Activated naive CD4-positive, alpha-beta T cell treated with anti-CD3 and anti-CD28 coated beads, Interleukin-2, amount 10 ng/mL, durations not matched to agents 7 days and 5 days (primary cell): ENCODE measurements around the gene TSHZ2.
"Not testable (repeated sequence)": the region's sequence is repeated elsewhere in the genome, so short reads cannot be mapped to it uniquely, and the experiment has no call there.

Experiments
- CTCF ChIA-PET: fragments of 350-600 bp; sonication (Branson Sonifier 250); formaldehyde crosslinking; loops from one replicate; lab custom pipeline; 2021; ENCODE audit warnings: antibody characterized with exemption; lab: Charles Lee
- DNase-seq: peaks from one replicate; pipeline ENCODE4 v3.0.0-alpha.2; 2020
- H3K27ac Mint-ChIP-seq: one replicate; pipeline ENCODE4 v1.8.0; 2021; ENCODE audit warnings: mild to moderate bottlenecking, moderate library complexity, mixed read lengths
- H3K27me3 Mint-ChIP-seq: one replicate; pipeline ENCODE4 v1.8.0; 2021; ENCODE audit warnings: mild to moderate bottlenecking, mixed read lengths
- H3K36me3 Mint-ChIP-seq: one replicate; pipeline ENCODE4 v1.8.0; 2021; ENCODE audit warnings: mixed read lengths
- H3K4me1 Mint-ChIP-seq: one replicate; pipeline ENCODE4 v1.8.0; 2021; ENCODE audit warnings: mixed read lengths
- H3K4me3 Mint-ChIP-seq: one replicate; pipeline ENCODE4 v1.8.0; 2021; ENCODE audit warnings: mild to moderate bottlenecking, moderate library complexity, mixed read lengths
- H3K9me3 Mint-ChIP-seq: one replicate; pipeline ENCODE4 v1.8.0; 2021; ENCODE audit warnings: mixed read lengths

TSHZ2 gene

DNA sequence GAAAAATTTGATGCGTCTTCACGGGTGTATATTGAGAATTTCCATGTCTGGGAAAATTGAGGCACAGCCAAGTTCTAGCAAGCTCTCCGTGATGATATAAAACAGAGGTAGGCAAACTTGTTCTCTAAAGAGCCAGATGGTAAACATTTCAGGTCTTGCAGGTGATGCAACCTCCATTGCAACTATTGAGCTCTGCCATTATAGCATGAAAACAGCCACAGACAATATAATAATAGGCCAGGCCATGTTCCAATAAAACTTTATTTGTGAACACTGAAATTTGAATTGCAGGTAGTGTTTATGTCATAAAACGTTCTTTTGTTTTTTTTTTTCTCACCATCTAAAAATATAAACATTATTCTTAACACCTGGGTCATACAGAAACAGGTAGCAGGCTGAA, 453.3 kb downstream of the TSHZ2 start:
- CTCF ChIA-PET: no interaction called here

DNA sequence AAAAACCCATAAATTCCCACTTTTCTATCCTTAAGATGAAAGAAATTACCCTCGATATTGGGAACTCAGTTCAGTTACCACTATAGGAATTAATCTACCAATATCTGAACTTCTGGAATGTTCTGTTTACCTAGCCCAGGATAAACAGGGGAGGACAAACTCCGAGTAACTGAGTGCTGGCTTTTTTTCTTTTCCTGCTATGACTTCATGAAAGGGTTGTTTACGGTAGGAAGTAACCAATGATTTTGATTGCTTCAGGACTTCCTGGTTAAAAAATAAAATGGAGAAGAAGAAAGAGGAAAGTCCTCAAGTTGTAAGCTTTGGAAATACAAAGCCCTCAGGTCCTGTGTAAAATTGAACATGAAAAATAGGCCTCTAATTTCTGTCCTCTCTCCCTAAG, 453.8 kb downstream of the TSHZ2 start:
- Mint-ChIP-seq H3K4me3 (no peak overlapping the region), H3K27ac (no peak overlapping the region), H3K27me3 (no peaks in the 10 kb centered on the region), H3K9me3 (peaks cover 3% of the 10 kb centered on the region), H3K36me3 (peaks cover 2% of the 10 kb centered on the region), H3K4me1 (peaks cover 2% of the 10 kb centered on the region)
- CTCF ChIA-PET: no interaction called here
- no peak for DNase-seq

More for the DNA sequence above, 453.3 kb downstream of the TSHZ2 start:
- no peak overlapping the region for H3K4me3 Mint-ChIP-seq
- peaks cover 2% of the 10 kb centered on the region for H3K4me1 Mint-ChIP-seq
- no peak overlapping the region for H3K27ac Mint-ChIP-seq
- H3K27me3 Mint-ChIP-seq: no peaks in the 10 kb centered on the region
- DNase-seq: no peak
- peaks cover 2% of the 10 kb centered on the region for H3K36me3 Mint-ChIP-seq
- peaks cover 3% of the 10 kb centered on the region for H3K9me3 Mint-ChIP-seq

- Mint-ChIP-seq H3K36me3 (peaks cover 2% of the 10 kb centered on the region), H3K27ac (no peak overlapping the region), H3K9me3 (peaks cover 3% of the 10 kb centered on the region), H3K4me3 (no peak overlapping the region), H3K27me3 (no peaks in the 10 kb centered on the region), H3K4me1 (peaks cover 2% of the 10 kb centered on the region)
- DNase-seq: no peak
- CTCF ChIA-PET: no interaction called here
Measured at GRCh38 chr20:53426766-53427312, 454.7 kb downstream of the TSHZ2 start.

GRCh38 chr20:53427951-53428350, 455.8 kb downstream of the TSHZ2 start:
- Mint-ChIP-seq H3K27ac (no peak overlapping the region), H3K36me3 (peaks cover 2% of the 10 kb centered on the region), H3K4me3 (no peak overlapping the region), H3K4me1 (peaks cover 2% of the 10 kb centered on the region), H3K27me3 (no peaks in the 10 kb centered on the region), H3K9me3 (peaks cover 3% of the 10 kb centered on the region)
- CTCF ChIA-PET: no interaction called here
- DNase-seq: no peak

- Mint-ChIP-seq H3K27me3 (no peaks in the 10 kb centered on the region), H3K4me3 (no peak overlapping the region), H3K36me3 (peaks cover 2% of the 10 kb centered on the region), H3K4me1 (peaks cover 2% of the 10 kb centered on the region), H3K9me3 (peaks cover 3% of the 10 kb centered on the region), H3K27ac (no peak overlapping the region)
- CTCF ChIA-PET: no interaction called here
- no peak for DNase-seq
Measured at GRCh38 chr20:53428588-53428987, 456.4 kb downstream of the TSHZ2 start.

GRCh38 chr20:53428996-53429395, 456.8 kb downstream of the TSHZ2 start:
- Mint-ChIP-seq H3K9me3 (peaks cover 3% of the 10 kb centered on the region), H3K27me3 (no peaks in the 10 kb centered on the region), H3K36me3 (peaks cover 2% of the 10 kb centered on the region), H3K4me1 (peaks cover 2% of the 10 kb centered on the region), H3K27ac (no peak overlapping the region), H3K4me3 (no peak overlapping the region)
- DNase-seq: no peak
- CTCF ChIA-PET: no interaction called here

DNA sequence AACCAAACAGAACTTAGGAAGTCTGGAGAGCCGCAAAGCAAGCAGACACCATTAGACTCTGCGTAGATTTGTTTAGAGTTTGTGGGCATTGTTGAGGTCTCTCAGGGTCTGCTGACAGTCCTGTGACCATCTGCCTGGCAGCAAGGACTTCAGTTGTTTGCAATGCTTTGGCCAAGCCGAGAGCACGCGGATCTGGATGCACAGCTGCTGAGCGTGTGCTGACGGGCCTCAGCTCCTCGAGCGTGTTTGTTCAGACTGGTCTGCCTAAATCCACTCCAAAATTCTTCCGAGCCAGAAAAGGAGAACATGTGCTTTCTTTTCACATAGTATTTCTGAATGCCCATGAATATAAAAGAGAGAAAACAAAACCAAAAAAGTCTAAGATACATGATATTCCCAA, 462.5 kb downstream of the TSHZ2 start:
- DNase-seq: no peak
- Mint-ChIP-seq H3K36me3 (no peaks in the 10 kb centered on the region), H3K27me3 (no peaks in the 10 kb centered on the region), H3K27ac (no peak overlapping the region), H3K9me3 (peaks cover 3% of the 10 kb centered on the region), H3K4me1 (no peaks in the 10 kb centered on the region), H3K4me3 (no peak overlapping the region)
- CTCF ChIA-PET: no interaction called here

GRCh38 chr20:53436927-53437326, 464.8 kb downstream of the TSHZ2 start:
- H3K9me3 Mint-ChIP-seq, H3K4me1 Mint-ChIP-seq, H3K27ac Mint-ChIP-seq, CTCF ChIA-PET, H3K4me3 Mint-ChIP-seq, H3K36me3 Mint-ChIP-seq, H3K27me3 Mint-ChIP-seq, DNase-seq: not testable (repeated sequence)

GRCh38 chr20:53438368-53438767, 466.2 kb downstream of the TSHZ2 start:
- Mint-ChIP-seq H3K4me1 (no peaks in the 10 kb centered on the region), H3K9me3 (peaks cover 3% of the 10 kb centered on the region), H3K27ac (no peak overlapping the region), H3K27me3 (no peaks in the 10 kb centered on the region), H3K36me3 (no peaks in the 10 kb centered on the region), H3K4me3 (no peak overlapping the region)
- DNase-seq: no peak
- CTCF ChIA-PET: no interaction called here

GRCh38 chr20:53439046-53439445, 466.9 kb downstream of the TSHZ2 start:
- Mint-ChIP-seq H3K4me3 (no peak overlapping the region), H3K27me3 (no peaks in the 10 kb centered on the region), H3K9me3 (peaks cover 3% of the 10 kb centered on the region), H3K4me1 (no peaks in the 10 kb centered on the region), H3K36me3 (no peaks in the 10 kb centered on the region), H3K27ac (no peak overlapping the region)
- CTCF ChIA-PET: no interaction called here
- DNase-seq: no peak

GRCh38 chr20:53439616-53440015, 467.5 kb downstream of the TSHZ2 start:
- no peak for DNase-seq
- no peaks in the 10 kb centered on the region for H3K4me1 Mint-ChIP-seq
- no peaks in the 10 kb centered on the region for H3K27me3 Mint-ChIP-seq
- H3K9me3 Mint-ChIP-seq: peaks cover 3% of the 10 kb centered on the region
- H3K27ac Mint-ChIP-seq: no peak overlapping the region
- CTCF ChIA-PET: no interaction called here
- H3K36me3 Mint-ChIP-seq: no peaks in the 10 kb centered on the region
- no peak overlapping the region for H3K4me3 Mint-ChIP-seq

GRCh38 chr20:53444401-53445149, 472.4 kb downstream of the TSHZ2 start:
- H3K36me3 Mint-ChIP-seq: peaks cover 3% of the 10 kb centered on the region
- H3K4me3 Mint-ChIP-seq: no peak overlapping the region
- no peak for DNase-seq
- CTCF ChIA-PET: no interaction called here
- no peaks in the 10 kb centered on the region for H3K27me3 Mint-ChIP-seq
- H3K27ac Mint-ChIP-seq: no peak overlapping the region
- no peaks in the 10 kb centered on the region for H3K4me1 Mint-ChIP-seq
- H3K9me3 Mint-ChIP-seq: peaks cover 27% of the 10 kb centered on the region

- Mint-ChIP-seq H3K9me3 (peaks cover 33% of the 10 kb centered on the region), H3K36me3 (peaks cover 3% of the 10 kb centered on the region), H3K4me1 (no peaks in the 10 kb centered on the region), H3K27me3 (no peaks in the 10 kb centered on the region), H3K27ac (no peak overlapping the region), H3K4me3 (no peak overlapping the region)
- no peak for DNase-seq
- CTCF ChIA-PET: no interaction called here
Measured at GRCh38 chr20:53445321-53445731, 473.2 kb downstream of the TSHZ2 start.

- DNase-seq: no peak
- Mint-ChIP-seq H3K36me3 (peaks cover 5% of the 10 kb centered on the region), H3K4me3 (no peak overlapping the region), H3K9me3 (peaks cover 33% of the 10 kb centered on the region), H3K4me1 (no peaks in the 10 kb centered on the region), H3K27me3 (no peaks in the 10 kb centered on the region), H3K27ac (no peak overlapping the region)
- CTCF ChIA-PET: no interaction called here
Measured at GRCh38 chr20:53445932-53446331, 473.8 kb downstream of the TSHZ2 start.

- Mint-ChIP-seq H3K4me1 (no peaks in the 10 kb centered on the region), H3K27me3 (no peaks in the 10 kb centered on the region), H3K9me3 (peaks cover 36% of the 10 kb centered on the region), H3K36me3 (peaks cover 5% of the 10 kb centered on the region), H3K27ac (no peak overlapping the region), H3K4me3 (no peak overlapping the region)
- CTCF ChIA-PET: no interaction called here
- no peak for DNase-seq
Measured at GRCh38 chr20:53447316-53447715, 475.2 kb downstream of the TSHZ2 start.
